ENCODE measurements around the gene SMYD3.

SMYD3 gene

GRCh38 chr1:245903851-245904250, 603.2 kb downstream of the SMYD3 start:
- no peak for DNase-seq
- no peak overlapping the region for H3K9ac ChIP-seq (ENCODE audit: low read length)
- 100% methylated on average over 2 of the region's 3 CpGs for WGBS

GRCh38 chr1:245901565-245901964, 605.5 kb downstream of the SMYD3 start:
- Histone ChIP-seq H3K36me3 (ENCODE audit: control insufficient read depth in 1 of 2, insufficient read depth in 2 of 2, low read depth in 1 of 2, low read length in 2 of 2) (peaks cover 0 to 10% of the 10 kb centered on the region in 2 experiments), H3K79me1 (replicated peaks; ENCODE audit: low read length, poor library complexity, severe bottlenecking) (peaks cover 2% of the 10 kb centered on the region), H2BK120ac (ENCODE audit: low read depth, low read length) (no peak overlapping the region), H3K4me1 (ENCODE audit: control insufficient read depth, insufficient read depth, low read depth, low read length) (no peaks in the 10 kb centered on the region), H3K23ac (ENCODE audit: low read length in 2 of 2) (no peak overlapping the region), H4K8ac (ENCODE audit: low read length) (no peak overlapping the region), H3K4me2 (ENCODE audit: low read length, poor library complexity, severe bottlenecking) (no peak overlapping the region), H3K27me3 (ENCODE audit: control insufficient read depth in 1 of 2, insufficient read depth in 1 of 2, low read length in 2 of 2) (no peaks in the 10 kb centered on the region), H3K18ac (ENCODE audit: low read depth in 1 of 2, low read length in 2 of 2) (no peak overlapping the region), H3K14ac (ENCODE audit: low read length in 2 of 2) (no peak overlapping the region), H2BK5ac (ENCODE audit: low read depth, low read length, poor library complexity, severe bottlenecking) (no peak overlapping the region), H2BK12ac (ENCODE audit: low read length in 2 of 2) (no peak overlapping the region), H3K4ac (ENCODE audit: low read depth in 1 of 2, low read length in 2 of 2) (no peak overlapping the region), H3K9me3 (ENCODE audit: control insufficient read depth, low read length) (no peaks in the 10 kb centered on the region), H2BK15ac (ENCODE audit: low read depth, poor library complexity, severe bottlenecking) (no peak overlapping the region), H3K27ac (ENCODE audit: low read length, poor library complexity, severe bottlenecking) (no peak overlapping the region), H2AK5ac (ENCODE audit: low read length, severe bottlenecking) (no peak overlapping the region), H4K91ac (ENCODE audit: low read length) (no peak overlapping the region), H3K9ac (ENCODE audit: low read length) (no peak overlapping the region), H2AFZ (ENCODE audit: low read depth, low read length) (no peak overlapping the region), H3K4me3 (ENCODE audit: insufficient read depth in 1 of 2, low read depth in 1 of 2, low read length in 2 of 2) (no peak overlapping the region)
- whole genome bisulfite sequencing = 100% methylated on average over 1 of the region's 1 CpG
- DNase-seq = no peak

More at GRCh38 chr1:245903851-245904250, 603.2 kb downstream of the SMYD3 start:
- Histone ChIP-seq H2AFZ (ENCODE audit: low read depth, low read length) (no peak overlapping the region), H4K8ac (ENCODE audit: low read length) (no peak overlapping the region), H3K14ac (ENCODE audit: low read length in 2 of 2) (no peak overlapping the region), H2BK5ac (ENCODE audit: low read depth, low read length, poor library complexity, severe bottlenecking) (no peak overlapping the region), H2BK15ac (ENCODE audit: low read depth, poor library complexity, severe bottlenecking) (no peak overlapping the region), H3K79me1 (replicated peaks; ENCODE audit: low read length, poor library complexity, severe bottlenecking) (peaks cover 2% of the 10 kb centered on the region), H3K23ac (ENCODE audit: low read length in 2 of 2) (no peak overlapping the region), H3K27ac (ENCODE audit: low read length, poor library complexity, severe bottlenecking) (no peak overlapping the region), H4K91ac (ENCODE audit: low read length) (no peak overlapping the region), H3K4me3 (ENCODE audit: insufficient read depth in 1 of 2, low read depth in 1 of 2, low read length in 2 of 2) (no peak overlapping the region), H3K27me3 (ENCODE audit: control insufficient read depth in 1 of 2, insufficient read depth in 1 of 2, low read length in 2 of 2) (no peaks in the 10 kb centered on the region), H3K4ac (ENCODE audit: low read depth in 1 of 2, low read length in 2 of 2) (no peak overlapping the region), H2BK120ac (ENCODE audit: low read depth, low read length) (no peak overlapping the region), H3K4me2 (ENCODE audit: low read length, poor library complexity, severe bottlenecking) (no peak overlapping the region), H3K4me1 (ENCODE audit: control insufficient read depth, insufficient read depth, low read depth, low read length) (no peaks in the 10 kb centered on the region), H3K9me3 (ENCODE audit: control insufficient read depth, low read length) (no peaks in the 10 kb centered on the region), H2BK12ac (ENCODE audit: low read length in 2 of 2) (no peak overlapping the region), H3K36me3 (ENCODE audit: control insufficient read depth in 1 of 2, insufficient read depth in 2 of 2, low read depth in 1 of 2, low read length in 2 of 2) (peaks cover 0 to 10% of the 10 kb centered on the region in 2 experiments), H2AK5ac (ENCODE audit: low read length, severe bottlenecking) (no peak overlapping the region), H3K18ac (ENCODE audit: low read depth in 1 of 2, low read length in 2 of 2) (no peak overlapping the region)

- Histone ChIP-seq H3K4ac (ENCODE audit: low read depth in 1 of 2, low read length in 2 of 2) (no peak overlapping the region), H3K27me3 (ENCODE audit: control insufficient read depth in 1 of 2, insufficient read depth in 1 of 2, low read length in 2 of 2) (no peaks in the 10 kb centered on the region), H3K36me3 (ENCODE audit: control insufficient read depth in 1 of 2, insufficient read depth in 2 of 2, low read depth in 1 of 2, low read length in 2 of 2) (peaks cover 0 to 10% of the 10 kb centered on the region in 2 experiments), H2BK15ac (ENCODE audit: low read depth, poor library complexity, severe bottlenecking) (no peak overlapping the region), H3K9me3 (ENCODE audit: control insufficient read depth, low read length) (no peaks in the 10 kb centered on the region), H3K18ac (ENCODE audit: low read depth in 1 of 2, low read length in 2 of 2) (no peak overlapping the region), H3K14ac (ENCODE audit: low read length in 2 of 2) (no peak overlapping the region), H2BK5ac (ENCODE audit: low read depth, low read length, poor library complexity, severe bottlenecking) (no peak overlapping the region), H3K9ac (ENCODE audit: low read length) (no peak overlapping the region), H3K4me3 (ENCODE audit: insufficient read depth in 1 of 2, low read depth in 1 of 2, low read length in 2 of 2) (no peak overlapping the region), H3K4me1 (ENCODE audit: control insufficient read depth, insufficient read depth, low read depth, low read length) (no peaks in the 10 kb centered on the region), H2BK120ac (ENCODE audit: low read depth, low read length) (no peak overlapping the region), H4K8ac (ENCODE audit: low read length) (no peak overlapping the region), H4K91ac (ENCODE audit: low read length) (no peak overlapping the region), H3K4me2 (ENCODE audit: low read length, poor library complexity, severe bottlenecking) (no peak overlapping the region), H3K79me1 (replicated peaks; ENCODE audit: low read length, poor library complexity, severe bottlenecking) (peaks cover 2% of the 10 kb centered on the region), H3K23ac (ENCODE audit: low read length in 2 of 2) (no peak overlapping the region), H2AK5ac (ENCODE audit: low read length, severe bottlenecking) (no peak overlapping the region), H3K27ac (ENCODE audit: low read length, poor library complexity, severe bottlenecking) (no peak overlapping the region), H2AFZ (ENCODE audit: low read depth, low read length) (no peak overlapping the region), H2BK12ac (ENCODE audit: low read length in 2 of 2) (no peak overlapping the region)
- peak; percentile 11 for DNase-seq
- no CpG with 5 or more reads among the region's 2 CpGs for WGBS
These were observed 606.0 kb downstream of the SMYD3 start for GRCh38 chr1:245901037-245901436.

- no peaks in the 10 kb centered on the region for H3K4me1 ChIP-seq (ENCODE audit: control insufficient read depth, insufficient read depth, low read depth, low read length)
These were observed 608.5 kb downstream of the SMYD3 start for GRCh38 chr1:245898581-245898980.

More at GRCh38 chr1:245898581-245898980, 608.5 kb downstream of the SMYD3 start:
- no peak overlapping the region for H2AFZ ChIP-seq (ENCODE audit: low read depth, low read length)
- no peak overlapping the region for H4K91ac ChIP-seq (ENCODE audit: low read length)
- WGBS = 91% methylated on average over 2 of the region's 2 CpGs
- H2BK120ac ChIP-seq (ENCODE audit: low read depth, low read length) = no peak overlapping the region
- H3K14ac ChIP-seq (ENCODE audit: low read length in 2 of 2) = no peak overlapping the region
- H3K27ac ChIP-seq (ENCODE audit: low read length, poor library complexity, severe bottlenecking) = no peak overlapping the region
- H3K4me3 ChIP-seq (ENCODE audit: insufficient read depth in 1 of 2, low read depth in 1 of 2, low read length in 2 of 2) = no peak overlapping the region
- H2BK12ac ChIP-seq (ENCODE audit: low read length in 2 of 2) = no peak overlapping the region
- no peak overlapping the region for H3K18ac ChIP-seq (ENCODE audit: low read depth in 1 of 2, low read length in 2 of 2)
- H3K9me3 ChIP-seq (ENCODE audit: control insufficient read depth, low read length) = peaks cover 4% of the 10 kb centered on the region
- H3K9ac ChIP-seq (ENCODE audit: low read length) = no peak overlapping the region
- DNase-seq = no peak
- H3K79me1 ChIP-seq (replicated peaks; ENCODE audit: low read length, poor library complexity, severe bottlenecking) = no peaks in the 10 kb centered on the region
- no peak overlapping the region for H3K23ac ChIP-seq (ENCODE audit: low read length in 2 of 2)
- no peak overlapping the region for H3K4me2 ChIP-seq (ENCODE audit: low read length, poor library complexity, severe bottlenecking)
- H2BK5ac ChIP-seq (ENCODE audit: low read depth, low read length, poor library complexity, severe bottlenecking) = no peak overlapping the region
- no peak overlapping the region for H2AK5ac ChIP-seq (ENCODE audit: low read length, severe bottlenecking)
- H3K4ac ChIP-seq (ENCODE audit: low read depth in 1 of 2, low read length in 2 of 2) = no peak overlapping the region
- H4K8ac ChIP-seq (ENCODE audit: low read length) = no peak overlapping the region
- H3K27me3 ChIP-seq (ENCODE audit: control insufficient read depth in 1 of 2, insufficient read depth in 1 of 2, low read length in 2 of 2) = no peaks in the 10 kb centered on the region
- peaks cover 0 to 14% of the 10 kb centered on the region in 2 experiments for H3K36me3 ChIP-seq (ENCODE audit: control insufficient read depth in 1 of 2, insufficient read depth in 2 of 2, low read depth in 1 of 2, low read length in 2 of 2)
- H2BK15ac ChIP-seq (ENCODE audit: low read depth, poor library complexity, severe bottlenecking) = no peak overlapping the region
